ENCODE results near the gene RPS18.
A peak's percentile ranks its signal among the peaks of the same experiment; 100 is the strongest.
"Not testable (repeated sequence)": the region's sequence is repeated elsewhere in the genome, so short reads cannot be mapped to it uniquely, and the experiment has no call there.

RPS18 gene

DNA sequence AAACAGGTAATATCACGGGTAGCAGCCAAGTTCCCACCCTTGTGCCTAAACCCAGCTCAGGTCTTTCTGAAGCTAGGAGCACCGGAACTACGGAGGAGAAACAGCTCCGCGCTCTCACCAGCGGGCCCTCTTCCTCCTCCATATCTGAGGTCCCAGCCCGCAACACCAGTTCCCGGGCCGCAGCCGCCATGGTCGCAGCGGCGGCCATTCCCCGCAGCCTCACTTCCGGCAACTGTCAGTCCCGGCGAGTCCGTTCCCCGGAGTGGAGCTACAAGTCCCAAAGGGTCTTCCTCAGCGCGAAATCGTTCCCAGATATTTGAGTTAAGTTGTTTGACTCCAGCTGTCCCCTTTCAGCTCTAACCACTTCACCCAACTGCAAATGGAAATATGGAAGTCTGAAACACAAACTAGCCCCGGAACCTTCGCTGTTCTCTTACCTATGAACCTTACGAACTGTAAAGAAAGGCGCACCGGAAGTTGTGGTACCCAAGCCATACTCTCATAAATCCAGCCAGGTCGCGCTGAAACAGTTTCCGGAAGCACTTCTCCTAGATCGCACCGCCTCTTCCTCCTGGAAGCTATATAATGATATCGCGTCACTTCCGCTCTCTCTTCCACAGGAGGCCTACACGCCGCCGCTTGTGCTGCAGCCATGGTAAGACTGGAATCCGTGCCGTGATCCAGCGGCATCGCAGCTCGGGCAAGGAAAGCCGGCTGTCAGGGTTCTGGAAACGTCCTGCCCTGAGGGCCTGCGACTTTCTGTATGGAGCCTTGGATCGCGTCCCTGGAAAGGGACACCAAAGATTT lies at the start of gene RPS18, which contains the start of gene VPS52:
TSS of gene RPS18 (plus strand) at position 608 of the 807 bp plus-strand sequence. CDS start at position 653, 45 bp downstream.
TSS of gene VPS52 (minus strand) at position 409 of the 807 bp plus-strand sequence. CDS start at position 208, 201 bp downstream.
- Mint-ChIP-seq H3K27ac (peak within 1 kb of the TSS; percentile 99 to 100), H3K4me3 (peak within 1 kb of the TSS; percentile 87 to 97), H3K27me3 (no peaks in the 10 kb centered on the region), H3K4me1 (peaks cover 58% of the 10 kb centered on the region), H3K9me3 (no peaks in the 10 kb centered on the region)
- DNase-seq (peak; percentile 91 to 94), ATAC-seq (peak; percentile 93)

DNA sequence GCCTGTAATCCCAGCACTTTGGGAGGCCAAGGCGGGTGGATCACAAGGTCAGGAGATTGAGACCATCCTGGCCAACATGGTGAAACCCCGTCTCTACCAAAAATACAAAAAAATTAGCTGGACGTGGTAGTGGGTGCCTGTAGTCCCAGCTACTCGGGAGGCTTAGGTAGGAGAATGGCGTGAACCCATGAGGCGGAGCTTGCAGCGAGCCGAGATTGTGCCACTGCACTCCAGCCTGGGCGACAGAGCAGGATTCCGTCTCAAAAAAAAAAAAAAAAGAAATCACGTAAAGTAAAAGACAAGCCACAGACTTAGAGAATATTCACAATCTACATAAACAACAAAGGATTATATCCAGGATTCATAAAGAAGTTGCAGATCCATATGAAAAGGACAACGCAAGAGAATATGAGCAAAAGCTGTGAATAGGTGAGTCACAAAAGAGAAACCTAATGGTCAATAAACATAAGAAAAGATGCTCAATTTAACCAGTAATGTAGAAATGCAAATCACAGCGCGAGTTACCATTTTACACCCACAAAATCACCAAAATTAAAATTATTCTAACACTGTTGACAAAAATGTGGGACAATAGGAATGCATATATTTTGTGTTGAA lies 45.3 kb upstream of the RPS18 start:
- not testable (repeated sequence) for ATAC-seq, H3K4me3 Mint-ChIP-seq, H3K27ac Mint-ChIP-seq, DNase-seq, H3K9me3 Mint-ChIP-seq, H3K4me1 Mint-ChIP-seq
- H3K27me3 Mint-ChIP-seq, result peaks cover 40% of the 10 kb centered on the region

GRCh38 chr6:33235221-33235634 lies 36.6 kb upstream of the RPS18 start:
- Mint-ChIP-seq H3K9me3 (no peaks in the 10 kb centered on the region), H3K4me1 (peaks cover 5% of the 10 kb centered on the region), H3K27me3 (peaks cover 32% of the 10 kb centered on the region), H3K27ac (no peak overlapping the region), H3K4me3 (no peak overlapping the region)
- no peak for DNase-seq
- ATAC-seq, result no peak

DNA sequence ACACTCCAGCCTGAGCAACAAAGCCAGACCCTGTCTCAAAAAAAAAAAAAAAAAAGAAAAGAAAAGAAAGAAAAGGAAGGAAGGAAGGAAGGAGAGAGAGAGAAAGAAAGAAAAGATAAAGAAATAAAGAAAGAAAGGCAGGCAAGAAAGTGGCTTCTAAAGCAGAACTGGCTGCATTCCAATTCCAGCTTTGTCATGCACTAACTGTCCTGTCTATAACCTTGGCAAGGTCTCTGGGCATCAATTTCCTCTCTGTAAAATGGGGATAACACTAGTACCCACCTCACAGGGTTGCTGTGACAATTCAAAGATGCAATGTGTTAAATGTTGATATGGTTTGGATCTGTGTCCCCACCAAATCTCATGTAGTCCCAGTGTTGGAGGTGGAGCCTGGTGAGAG lies 35.5 kb upstream of the RPS18 start:
- Mint-ChIP-seq H3K27ac (no peak overlapping the region), H3K27me3 (peaks cover 30% of the 10 kb centered on the region), H3K4me1 (peaks cover 3% of the 10 kb centered on the region), H3K9me3 (no peaks in the 10 kb centered on the region), H3K4me3 (no peak overlapping the region)
- DNase-seq (no peak), ATAC-seq (no peak)

DNA sequence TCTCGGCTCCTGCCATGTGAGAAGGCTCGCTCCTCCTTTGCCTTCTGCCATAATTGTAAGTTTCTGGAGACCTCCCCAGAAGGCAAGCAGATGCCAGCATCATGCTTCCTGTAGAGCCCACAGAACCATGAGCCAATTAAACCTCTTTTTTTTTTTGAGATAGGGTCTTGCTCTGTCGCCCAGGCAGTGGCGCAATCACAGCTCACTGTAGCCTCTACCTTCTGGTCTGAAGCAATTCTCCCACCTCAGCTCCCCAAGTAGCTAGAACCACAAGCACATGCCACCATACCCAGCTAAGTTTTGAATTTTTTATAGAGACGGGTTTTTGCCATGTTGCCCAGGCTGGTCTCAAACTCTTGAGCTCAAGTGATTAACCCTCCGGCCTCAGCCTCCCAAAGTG lies 35.0 kb upstream of the RPS18 start:
- Mint-ChIP-seq H3K4me1 (peaks cover 7% of the 10 kb centered on the region), H3K27me3 (peaks cover 25% of the 10 kb centered on the region), H3K4me3 (no peak overlapping the region), H3K9me3 (no peaks in the 10 kb centered on the region), H3K27ac (no peak overlapping the region)
- no peak for ATAC-seq
- no peak for DNase-seq

- Mint-ChIP-seq H3K27ac (no peak overlapping the region), H3K4me1 (peaks cover 15% of the 10 kb centered on the region), H3K9me3 (no peaks in the 10 kb centered on the region), H3K27me3 (peaks cover 25% of the 10 kb centered on the region), H3K4me3 (no peak overlapping the region)
- no peak for ATAC-seq
- no peak for DNase-seq
These were observed 34.1 kb upstream of the RPS18 start for GRCh38 chr6:33237741-33238140.

- ATAC-seq, result peak; percentile 98
- peaks cover 7% of the 10 kb centered on the region for H3K27me3 Mint-ChIP-seq
- DNase-seq, result no peak
- H3K4me3 Mint-ChIP-seq, result peak overlapping the region; percentile 56 to 58
- peaks cover 27% of the 10 kb centered on the region for H3K4me1 Mint-ChIP-seq
- H3K27ac Mint-ChIP-seq, result peak overlapping the region in 1 of 2 donors; percentile 36
- H3K9me3 Mint-ChIP-seq, result no peaks in the 10 kb centered on the region
These were observed 29.9 kb upstream of the RPS18 start for GRCh38 chr6:33241968-33242367.

DNA sequence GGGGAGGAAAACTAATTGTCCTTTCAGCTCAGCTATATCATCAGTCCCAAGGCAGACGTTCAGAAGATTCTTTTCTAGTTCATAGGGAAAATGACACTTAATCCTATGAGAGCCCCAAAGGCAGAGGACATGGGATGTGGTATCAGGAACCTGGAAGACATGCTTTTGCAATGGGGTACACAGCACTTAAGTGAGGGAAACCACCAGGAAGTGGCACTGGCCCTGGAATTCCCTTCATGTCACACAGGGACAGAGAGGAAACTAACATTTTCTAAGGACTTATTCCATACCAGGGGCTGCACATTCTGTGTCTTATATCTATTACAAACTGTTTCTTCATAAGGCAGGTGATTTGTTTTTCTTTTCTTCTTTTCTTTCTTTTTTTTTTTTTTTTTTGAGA lies 28.4 kb upstream of the RPS18 start:
- H3K9me3 Mint-ChIP-seq, result no peaks in the 10 kb centered on the region
- H3K27me3 Mint-ChIP-seq, result peaks cover 7% of the 10 kb centered on the region
- peaks cover 35% of the 10 kb centered on the region for H3K4me1 Mint-ChIP-seq
- no peak overlapping the region for H3K27ac Mint-ChIP-seq
- ATAC-seq (no peak), DNase-seq (no peak)
- H3K4me3 Mint-ChIP-seq, result no peak overlapping the region

- DNase-seq (peak; percentile 91 to 92), ATAC-seq (peak; percentile 59)
- Mint-ChIP-seq H3K4me3 (peak overlapping the region; percentile 90 to 94), H3K27ac (peak overlapping the region; percentile 85 to 99), H3K27me3 (no peaks in the 10 kb centered on the region), H3K4me1 (peaks cover 56% of the 10 kb centered on the region), H3K9me3 (no peaks in the 10 kb centered on the region)
These were observed 23.8 kb upstream of the RPS18 start for GRCh38 chr6:33247977-33248642.

DNA sequence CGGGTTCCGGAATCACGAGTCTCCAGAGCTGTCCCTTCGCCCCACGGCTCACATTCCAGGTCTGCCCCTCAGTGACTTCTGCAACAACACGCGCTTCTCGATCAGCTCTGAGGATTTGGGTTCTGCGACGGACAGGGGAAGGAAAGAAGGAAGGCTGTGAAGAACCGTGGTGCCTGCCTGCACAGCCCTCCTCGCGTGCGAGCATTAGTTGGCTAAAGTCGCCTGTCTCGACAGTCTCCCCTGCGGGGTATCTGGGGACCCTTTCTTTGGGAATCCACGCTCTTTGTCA lies 23.3 kb upstream of the RPS18 start:
- peak overlapping the region; percentile 85 to 99 for H3K27ac Mint-ChIP-seq
- no peaks in the 10 kb centered on the region for H3K27me3 Mint-ChIP-seq
- H3K9me3 Mint-ChIP-seq, result no peaks in the 10 kb centered on the region
- ATAC-seq (peak; percentile 58), DNase-seq (no peak)
- H3K4me1 Mint-ChIP-seq, result peaks cover 52% of the 10 kb centered on the region
- peak overlapping the region; percentile 90 to 94 for H3K4me3 Mint-ChIP-seq

DNA sequence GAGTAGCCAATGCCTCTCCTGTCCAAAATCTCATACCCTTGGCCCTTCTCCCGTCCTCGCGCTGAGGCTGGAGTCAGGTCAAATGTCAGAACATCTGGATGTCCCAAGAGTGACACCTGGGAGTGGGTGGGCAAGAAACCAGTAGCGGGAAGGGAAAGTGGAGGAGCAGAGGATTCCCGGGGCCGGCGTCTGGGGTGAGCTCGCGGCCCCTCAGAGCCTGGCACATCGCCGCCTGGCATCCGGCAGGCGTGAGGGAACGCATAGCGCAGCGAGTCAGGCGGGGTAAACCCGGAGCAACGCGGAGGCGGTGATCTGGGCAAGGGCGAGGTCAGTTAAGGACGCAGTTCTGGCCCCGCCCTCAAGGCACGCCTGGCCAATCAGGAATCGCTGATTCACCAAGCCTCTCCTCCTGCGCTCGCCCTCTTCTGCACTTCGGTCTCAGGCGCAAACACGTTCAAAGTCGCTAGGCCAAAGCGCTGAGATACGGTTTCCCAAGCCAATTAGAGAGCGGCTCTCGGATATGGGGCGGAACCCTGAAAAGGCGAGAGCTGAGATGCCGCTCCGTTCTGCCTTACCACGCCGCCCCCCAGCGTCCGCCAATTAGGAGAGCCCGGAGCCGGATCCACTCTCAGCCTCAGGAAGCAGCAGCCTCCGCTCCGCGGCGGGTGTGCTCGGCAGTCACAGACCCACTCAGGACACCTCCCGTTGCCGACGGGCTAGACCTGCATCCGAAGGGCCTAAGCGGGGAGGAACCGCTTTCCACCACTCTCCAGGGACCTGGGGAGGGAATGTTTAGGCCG lies 22.7 kb upstream of the RPS18 start:
- H3K4me3 Mint-ChIP-seq, result peak overlapping the region; percentile 90 to 94
- peaks cover 47% of the 10 kb centered on the region for H3K4me1 Mint-ChIP-seq
- DNase-seq, result peak; percentile 97 to 99
- no peaks in the 10 kb centered on the region for H3K27me3 Mint-ChIP-seq
- H3K27ac Mint-ChIP-seq, result peak overlapping the region; percentile 96 to 99
- no peaks in the 10 kb centered on the region for H3K9me3 Mint-ChIP-seq
- peak; percentile 90 for ATAC-seq

- no peak for ATAC-seq
- Mint-ChIP-seq H3K4me3 (peak overlapping the region; percentile 90 to 94), H3K4me1 (peaks cover 47% of the 10 kb centered on the region), H3K27ac (peak overlapping the region; percentile 96 to 97), H3K9me3 (no peaks in the 10 kb centered on the region), H3K27me3 (no peaks in the 10 kb centered on the region)
- DNase-seq, result peak in 1 of 2 donors; percentile 14
These were observed 21.9 kb upstream of the RPS18 start for GRCh38 chr6:33249732-33250630.

DNA sequence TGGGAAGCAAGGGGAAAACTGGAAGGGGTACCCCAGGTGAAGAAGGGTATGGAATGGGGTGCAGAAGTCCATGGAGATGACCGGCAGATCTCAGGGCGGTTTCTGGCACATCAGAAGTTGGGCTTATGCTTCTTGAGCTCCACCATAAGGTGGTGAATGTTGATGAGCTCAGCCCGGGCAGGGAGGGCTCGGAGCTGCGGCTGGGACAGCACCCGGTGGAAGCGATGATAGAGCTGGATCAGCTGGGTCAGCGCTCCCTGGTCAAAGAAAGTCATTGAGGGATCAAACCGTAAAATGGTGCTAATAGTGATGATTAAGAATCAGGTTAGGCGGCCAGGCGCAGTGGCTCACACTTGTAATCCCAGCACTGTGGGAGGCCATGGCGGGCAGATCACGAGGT lies 21.1 kb upstream of the RPS18 start:
- no peak for DNase-seq
- no peak for ATAC-seq
- no peaks in the 10 kb centered on the region for H3K9me3 Mint-ChIP-seq

DNA sequence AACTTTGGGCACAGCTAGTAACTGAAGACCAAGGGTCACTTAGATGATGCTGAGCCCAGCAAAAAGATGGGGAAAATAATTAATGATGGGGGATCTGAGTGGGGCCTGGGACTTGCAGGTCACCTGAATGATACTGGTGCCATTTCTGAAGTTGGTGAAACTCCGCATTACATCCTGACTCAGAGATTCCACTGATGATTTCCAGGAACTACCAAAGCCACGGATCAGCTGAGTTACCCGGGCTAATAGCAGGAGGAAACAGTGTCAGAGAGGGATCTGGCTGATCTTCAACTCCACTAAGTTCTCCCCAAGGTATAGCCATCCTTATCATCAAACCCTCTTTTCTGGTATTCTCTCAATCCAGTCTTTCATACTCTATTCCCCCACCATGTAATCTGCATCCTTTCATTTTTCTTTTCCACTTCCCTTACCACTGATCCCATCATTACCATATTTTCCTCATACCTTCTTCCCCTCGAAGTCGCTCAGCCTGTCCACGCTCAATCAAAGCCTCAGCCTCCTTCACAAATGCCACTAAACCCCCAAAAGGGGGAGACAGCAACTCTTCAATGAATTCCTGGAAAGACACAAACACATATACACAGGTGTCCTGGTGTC lies 20.4 kb upstream of the RPS18 start:
- Mint-ChIP-seq H3K27me3 (no peaks in the 10 kb centered on the region), H3K4me1 (peaks cover 47% of the 10 kb centered on the region), H3K4me3 (peak overlapping the region; percentile 60 to 94), H3K9me3 (no peaks in the 10 kb centered on the region), H3K27ac (peak overlapping the region in 1 of 2 donors; percentile 66)
- ATAC-seq, result no peak
- DNase-seq, result no peak

More for the DNA sequence above, 21.1 kb upstream of the RPS18 start:
- Mint-ChIP-seq H3K4me1 (peaks cover 47% of the 10 kb centered on the region), H3K27me3 (no peaks in the 10 kb centered on the region), H3K4me3 (peak overlapping the region; percentile 90 to 94), H3K27ac (peak overlapping the region; percentile 92 to 96)

Data from stimulated activated naive CD8-positive, alpha-beta T cell treated with anti-CD3 and anti-CD28 coated beads, Interleukin-15, amount 100 ng/mL, for 72 hours (primary cell).